ENCODE results near the gene EIF5AL1.
"Not testable (repeated sequence)": the region's sequence is repeated elsewhere in the genome, so short reads cannot be mapped to it uniquely, and the experiment has no call there.

The EIF5AL1 gene

DNA sequence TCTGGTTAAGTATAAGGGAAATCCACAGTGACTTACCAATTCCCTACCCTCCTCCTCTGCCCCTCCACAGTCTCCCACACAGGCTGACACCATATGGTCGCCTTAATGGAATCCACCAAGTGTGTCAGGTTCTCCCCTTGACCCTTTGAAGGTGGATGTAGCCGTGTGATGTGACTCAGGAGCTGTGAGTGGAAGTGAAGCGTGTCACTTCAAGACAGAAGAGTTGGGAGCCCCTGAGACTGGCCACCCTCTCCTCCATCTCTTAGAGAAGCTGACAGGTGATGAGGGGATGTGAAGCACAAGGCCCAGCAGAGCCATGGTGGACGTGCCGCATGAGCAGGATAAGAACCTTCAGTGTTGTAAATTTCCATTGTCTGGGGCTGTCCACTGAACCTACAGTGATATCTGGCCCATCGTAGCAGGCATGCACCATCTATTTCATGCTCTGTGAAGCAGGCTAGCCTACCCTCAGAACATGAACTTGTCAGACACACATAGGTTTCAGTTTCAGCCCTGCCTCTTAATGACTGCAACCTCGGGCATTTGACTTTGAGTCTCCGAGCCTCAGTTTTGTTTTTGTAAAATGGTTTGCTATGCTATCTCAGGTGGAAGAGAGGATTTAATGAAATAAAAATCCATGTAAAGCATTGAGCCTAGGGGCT is 12.8 kb downstream of the EIF5AL1 start:
- not testable (repeated sequence) for DNase-seq (ENCODE audit: low read depth); H3K4me3 ChIP-seq (ENCODE audit: low read length)

DNA sequence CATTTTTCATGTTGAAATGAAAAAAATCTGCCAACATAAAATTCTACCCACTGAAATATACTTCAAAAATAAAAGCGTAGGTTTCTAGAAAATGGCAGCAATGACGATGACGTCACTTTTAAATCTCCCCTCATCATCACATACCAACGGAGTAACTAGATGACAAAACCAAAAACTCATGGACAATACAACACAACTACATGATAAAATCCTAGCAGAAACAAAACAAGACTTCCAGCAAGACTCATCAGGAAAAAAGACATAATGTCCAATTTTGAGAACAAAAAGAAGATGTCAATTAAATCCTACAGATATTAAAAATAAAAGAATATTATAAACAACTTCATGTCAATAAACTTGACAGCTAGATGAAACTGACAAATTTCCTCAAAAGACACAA is 15.9 kb downstream of the EIF5AL1 start:
- H3K4me3 ChIP-seq (ENCODE audit: low read length); DNase-seq (ENCODE audit: low read depth): not testable (repeated sequence)

DNA sequence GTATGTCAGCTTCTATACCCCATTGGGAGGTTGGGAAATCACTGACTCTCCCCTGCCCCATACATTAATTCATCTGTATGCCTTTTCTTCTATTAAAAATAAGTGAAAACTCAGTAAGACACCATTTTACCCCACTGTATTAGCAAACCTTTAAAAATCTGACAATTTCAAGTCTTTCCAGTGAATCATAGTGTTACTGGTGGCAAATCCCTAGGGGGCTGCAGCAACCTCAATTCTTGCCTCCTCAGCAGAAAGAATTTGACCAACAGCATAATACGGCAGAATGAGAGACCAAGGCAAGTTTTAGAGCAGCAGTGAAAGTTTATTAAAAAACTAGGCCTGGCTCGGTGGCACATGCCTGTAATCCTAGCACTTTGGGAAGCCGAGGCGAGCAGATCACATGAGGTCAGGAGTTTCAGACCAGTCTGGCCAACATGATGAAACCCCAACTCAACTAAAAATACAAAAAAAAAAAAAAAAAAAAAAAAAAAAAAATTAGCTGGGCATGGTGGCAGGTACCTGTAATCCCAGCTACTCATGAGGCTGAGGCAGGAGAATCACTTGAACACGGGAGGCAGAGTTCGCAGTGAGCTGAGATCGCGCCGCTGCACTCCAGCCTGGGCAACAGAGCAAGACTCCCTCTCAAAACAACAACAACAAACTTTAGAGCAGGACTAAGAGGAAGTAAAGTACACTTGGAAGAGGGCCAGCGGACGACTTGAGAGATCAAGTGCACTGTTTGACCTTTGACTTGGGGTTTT is 21.0 kb downstream of the EIF5AL1 start:
- not testable (repeated sequence) for H3K4me3 ChIP-seq (ENCODE audit: low read length)

DNA sequence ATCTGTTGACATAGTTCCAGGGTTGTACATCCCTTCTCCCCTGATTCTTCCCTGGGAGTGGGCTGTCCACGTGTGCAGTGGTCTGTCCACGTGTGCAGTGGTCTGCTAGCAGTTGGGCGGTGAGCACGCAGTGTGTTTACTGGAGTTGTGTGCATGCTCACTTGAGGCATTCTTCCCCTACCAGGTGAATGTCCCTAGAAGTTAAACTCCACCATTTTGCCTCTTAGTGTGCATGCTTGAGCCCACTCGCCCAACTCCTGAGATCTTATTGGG is 21.5 kb downstream of the EIF5AL1 start:
- not testable (repeated sequence) for H3K4me3 ChIP-seq (ENCODE audit: low read length); DNase-seq (ENCODE audit: low read depth)

More for the DNA sequence above, 21.0 kb downstream of the EIF5AL1 start:
- DNase-seq (ENCODE audit: low read depth), result not testable (repeated sequence)

DNA sequence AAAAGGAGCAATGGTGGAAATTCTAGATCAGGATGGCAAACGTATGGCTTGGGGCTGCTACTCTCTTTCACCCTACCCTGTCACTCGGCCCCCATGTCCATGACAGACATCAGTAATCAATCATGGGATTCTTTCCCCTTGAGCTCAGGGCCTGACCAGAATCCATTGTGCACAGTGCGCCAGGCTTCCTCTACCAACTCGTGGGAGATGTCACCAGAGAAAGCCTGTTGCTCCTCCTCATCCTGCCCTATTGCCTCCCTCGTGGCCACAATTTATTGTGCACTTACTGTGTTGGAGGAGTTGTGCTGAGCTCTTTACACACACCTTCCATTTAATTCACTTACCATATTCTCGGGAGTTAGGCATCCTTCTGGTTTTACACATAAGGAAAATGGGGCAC is 26.0 kb downstream of the EIF5AL1 start:
- DNase-seq (ENCODE audit: low read depth); H3K4me3 ChIP-seq (ENCODE audit: low read length): not testable (repeated sequence)

DNA sequence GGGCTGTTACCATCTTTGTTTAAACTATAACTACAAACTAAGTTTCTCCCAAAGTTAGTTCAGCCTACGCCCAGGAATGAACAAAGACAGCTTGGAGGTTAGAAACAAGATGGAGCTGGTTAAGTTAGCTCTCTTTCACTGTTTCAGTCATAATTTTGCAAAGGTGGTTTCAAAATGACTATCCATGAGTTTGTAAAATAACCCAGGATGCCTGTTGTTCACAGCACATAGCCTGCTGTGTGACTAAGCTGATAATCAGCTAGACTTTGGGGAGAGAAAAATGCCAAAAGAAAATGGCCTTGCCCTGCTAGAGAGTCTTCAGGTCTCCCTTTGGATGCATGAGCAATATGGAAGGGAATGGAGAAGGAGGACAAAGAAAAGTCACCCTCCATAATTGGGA is 28.6 kb downstream of the EIF5AL1 start:
- not testable (repeated sequence) for DNase-seq (ENCODE audit: low read depth); H3K4me3 ChIP-seq (ENCODE audit: low read length)

DNA sequence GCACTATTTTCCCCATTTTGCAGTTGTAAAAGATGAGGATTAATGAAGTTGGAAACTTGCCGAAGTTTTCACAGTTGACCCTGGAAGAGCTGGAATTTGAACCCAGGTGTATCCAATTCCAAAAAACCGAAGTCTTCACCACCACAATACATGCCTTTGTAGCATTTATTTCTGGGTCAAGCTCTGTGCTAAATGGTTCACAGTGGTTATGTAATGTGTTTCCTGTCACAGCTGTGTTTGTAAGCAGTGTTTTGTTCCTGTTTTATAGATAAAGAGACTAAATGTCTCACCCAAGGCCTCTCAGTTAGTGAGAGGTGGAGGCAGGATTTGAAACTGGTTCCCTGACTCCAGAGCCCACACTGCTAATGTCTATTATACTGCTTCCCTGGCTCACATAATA is 30.3 kb downstream of the EIF5AL1 start:
- H3K4me3 ChIP-seq (ENCODE audit: low read length), result no peak overlapping the region
- TF ChIP-seq, protein P1, sequence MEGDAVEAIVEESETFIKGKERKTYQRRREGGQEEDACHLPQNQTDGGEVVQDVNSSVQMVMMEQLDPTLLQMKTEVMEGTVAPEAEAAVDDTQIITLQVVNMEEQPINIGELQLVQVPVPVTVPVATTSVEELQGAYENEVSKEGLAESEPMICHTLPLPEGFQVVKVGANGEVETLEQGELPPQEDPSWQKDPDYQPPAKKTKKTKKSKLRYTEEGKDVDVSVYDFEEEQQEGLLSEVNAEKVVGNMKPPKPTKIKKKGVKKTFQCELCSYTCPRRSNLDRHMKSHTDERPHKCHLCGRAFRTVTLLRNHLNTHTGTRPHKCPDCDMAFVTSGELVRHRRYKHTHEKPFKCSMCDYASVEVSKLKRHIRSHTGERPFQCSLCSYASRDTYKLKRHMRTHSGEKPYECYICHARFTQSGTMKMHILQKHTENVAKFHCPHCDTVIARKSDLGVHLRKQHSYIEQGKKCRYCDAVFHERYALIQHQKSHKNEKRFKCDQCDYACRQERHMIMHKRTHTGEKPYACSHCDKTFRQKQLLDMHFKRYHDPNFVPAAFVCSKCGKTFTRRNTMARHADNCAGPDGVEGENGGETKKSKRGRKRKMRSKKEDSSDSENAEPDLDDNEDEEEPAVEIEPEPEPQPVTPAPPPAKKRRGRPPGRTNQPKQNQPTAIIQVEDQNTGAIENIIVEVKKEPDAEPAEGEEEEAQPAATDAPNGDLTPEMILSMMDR (IDR thresholded peaks at IDR 0.05; ENCODE audit: insufficient read depth, low read depth, low read length, missing control alignments), result no peak
- DNase-seq (ENCODE audit: low read depth), result no peak

DNA sequence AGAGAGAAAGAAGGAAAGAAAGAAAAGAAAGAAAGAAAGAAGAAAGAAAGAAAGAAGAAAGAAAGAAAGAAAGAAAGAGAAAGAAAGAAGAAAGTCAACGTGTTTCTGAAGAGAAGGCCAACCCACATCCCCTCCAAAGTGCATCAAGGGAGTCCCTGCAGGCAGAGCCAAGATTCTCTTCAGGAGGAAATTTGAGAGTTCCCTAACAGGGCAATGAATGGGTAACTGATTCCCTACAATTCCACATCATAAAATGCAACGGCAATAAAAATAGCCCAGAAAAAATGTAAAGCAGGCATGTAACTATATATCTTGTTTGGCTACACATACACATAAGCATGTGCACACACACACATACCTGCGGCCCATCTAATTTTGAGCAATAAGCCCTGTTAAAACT is 32.1 kb downstream of the EIF5AL1 start:
- DNase-seq (ENCODE audit: low read depth); H3K4me3 ChIP-seq (ENCODE audit: low read length): not testable (repeated sequence)

DNA sequence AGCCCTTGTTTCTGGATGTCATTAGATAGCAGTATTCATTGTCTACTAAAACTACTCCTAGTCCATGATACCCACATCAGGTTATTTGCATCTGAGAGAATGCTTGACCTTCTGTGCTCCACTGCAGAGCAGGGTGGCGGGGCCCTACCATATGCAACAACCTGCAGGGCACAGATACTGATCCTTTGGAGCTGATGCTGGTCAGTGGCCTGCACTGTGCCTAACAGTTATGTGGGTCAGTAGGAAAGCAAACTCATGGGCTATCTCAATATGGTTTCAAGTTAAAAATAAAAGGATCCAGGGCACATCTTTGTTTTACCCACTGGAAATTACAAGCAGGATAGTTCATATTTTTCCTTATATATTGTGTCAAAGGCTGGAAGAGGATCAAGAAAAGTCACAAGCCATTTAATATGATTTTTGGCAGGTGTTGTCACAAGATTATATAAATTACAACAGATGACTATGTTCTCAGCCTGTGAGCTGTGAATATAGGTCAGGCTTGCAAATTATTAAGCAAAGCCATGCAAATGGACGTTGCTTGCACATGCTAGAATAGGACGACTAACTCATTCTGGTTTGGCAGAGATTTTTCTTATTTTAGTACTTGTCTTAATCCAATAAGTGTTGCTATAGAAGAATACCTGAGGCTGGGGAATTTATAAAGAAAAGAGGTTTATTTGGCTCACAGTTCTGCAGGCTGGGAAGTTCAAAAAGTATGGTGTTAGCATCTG is 32.8 kb downstream of the EIF5AL1 start:
- DNase-seq (ENCODE audit: low read depth); H3K4me3 ChIP-seq (ENCODE audit: low read length): not testable (repeated sequence)

DNA sequence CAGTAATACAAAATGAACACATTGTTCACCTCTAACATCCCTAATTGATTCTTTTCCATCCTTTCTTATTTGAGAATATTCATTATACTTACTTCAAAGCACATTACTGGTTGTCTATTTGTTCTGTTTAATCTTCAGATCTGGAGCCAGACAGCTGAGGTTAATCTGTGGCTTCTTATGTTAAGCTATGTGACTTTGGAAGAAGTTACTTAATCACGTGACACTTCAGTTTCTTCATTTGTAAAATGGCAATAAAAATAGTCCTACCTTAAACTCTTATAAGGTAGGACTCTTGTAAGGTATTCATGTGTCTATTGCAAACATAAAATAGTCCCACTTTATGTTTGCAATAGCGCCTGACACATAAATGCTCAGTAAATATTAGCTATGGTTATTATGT is 34.8 kb downstream of the EIF5AL1 start:
- DNase-seq (ENCODE audit: low read depth); H3K4me3 ChIP-seq (ENCODE audit: low read length): not testable (repeated sequence)

DNA sequence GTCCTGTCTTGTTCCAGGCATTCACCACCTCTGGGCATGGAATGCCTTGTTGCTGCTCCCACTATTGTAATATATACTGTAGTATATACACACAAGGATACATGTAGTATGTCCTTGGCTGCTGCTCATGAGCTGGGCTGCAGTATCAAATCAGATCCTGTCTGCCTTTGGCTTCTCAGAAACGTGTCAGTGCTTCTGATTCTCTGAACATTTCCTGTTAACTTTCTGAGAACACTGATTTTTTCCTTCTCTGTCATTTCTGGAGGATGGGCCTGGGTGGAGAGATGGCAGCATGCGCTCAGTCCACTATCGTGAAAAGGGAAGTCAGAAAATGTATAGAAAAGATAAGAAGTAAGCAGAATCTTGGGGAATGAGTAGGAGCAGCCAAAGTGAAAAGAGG is 35.6 kb downstream of the EIF5AL1 start:
- no peak for DNase-seq (ENCODE audit: low read depth)
- TF ChIP-seq, protein P1 (IDR thresholded peaks at IDR 0.05; ENCODE audit: insufficient read depth, low read depth, low read length, missing control alignments), result no peak
- no peak overlapping the region for H3K4me3 ChIP-seq (ENCODE audit: low read length)

DNA sequence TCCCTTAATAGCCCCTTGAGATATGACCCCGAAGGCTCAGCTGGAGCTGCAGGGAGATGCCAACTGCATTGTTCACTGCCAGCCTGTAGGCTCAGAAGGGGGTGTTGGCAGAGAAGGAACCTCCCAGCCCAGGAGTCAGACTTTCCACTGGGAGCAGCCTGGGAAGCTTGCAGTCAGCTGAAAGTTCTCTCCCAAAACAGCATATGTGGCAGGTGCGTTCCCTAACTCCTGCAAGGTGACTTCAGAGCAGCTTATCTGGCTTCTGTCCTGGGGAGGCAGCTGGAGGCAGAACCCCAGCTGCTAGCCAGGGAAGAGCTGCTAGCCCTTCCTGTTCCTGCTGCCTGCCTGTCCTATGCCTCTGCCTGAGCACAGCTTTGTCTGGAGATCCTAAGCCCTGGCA is 39.8 kb downstream of the EIF5AL1 start:
- H3K4me3 ChIP-seq (ENCODE audit: low read length), result no peak overlapping the region
- TF ChIP-seq, protein P1 (IDR thresholded peaks at IDR 0.05; ENCODE audit: insufficient read depth, low read depth, low read length, missing control alignments), result no peak
- DNase-seq (ENCODE audit: low read depth), result no peak
